HG02840 (cell line): ENCODE measurements around the gene OXCT2.
"Not testable (repeated sequence)": the region's sequence is repeated elsewhere in the genome, so short reads cannot be mapped to it uniquely, and the experiment has no call there.

Experiments used
- ATAC-seq: cut with Tn5 transposase; IDR thresholded peaks from one replicate; pipeline ENCODE4 v1.9.1; 2021; ENCODE audit warnings: mild to moderate bottlenecking, moderate library complexity, moderate number of reproducible peaks; ENCODE audit not compliant: unreplicated experiment, low FRiP score

OXCT2 gene

GRCh38 chr1:39787964-39788363, 16.8 kb upstream of the OXCT2 start:
- not testable (repeated sequence) for ATAC-seq

DNA sequence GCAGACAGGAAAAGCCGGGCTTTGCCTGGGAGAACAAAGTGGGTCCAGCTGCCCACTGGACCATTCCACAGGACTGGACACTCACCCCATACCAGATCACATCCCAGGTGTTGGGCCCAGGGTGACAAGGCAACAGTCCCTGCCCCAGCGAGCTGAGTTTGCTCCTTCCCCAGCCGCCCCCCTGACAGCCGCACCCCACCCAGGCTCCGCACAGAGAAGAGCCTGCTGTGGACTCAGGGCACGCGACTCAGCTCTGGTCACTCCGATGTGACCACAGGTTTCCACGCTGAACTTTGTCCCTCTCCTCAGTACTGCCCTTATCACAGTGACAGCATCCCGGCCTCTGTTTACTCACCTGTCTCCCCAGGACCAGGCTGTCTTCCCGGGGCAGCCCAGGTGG, 16.3 kb upstream of the OXCT2 start:
- ATAC-seq: no peak

- ATAC-seq: not testable (repeated sequence)
These were observed 15.9 kb upstream of the OXCT2 start for GRCh38 chr1:39787108-39787375.

GRCh38 chr1:39786303-39787107, 15.4 kb upstream of the OXCT2 start:
- ATAC-seq: not testable (repeated sequence)

GRCh38 chr1:39782685-39783084, 11.5 kb upstream of the OXCT2 start:
- not testable (repeated sequence) for ATAC-seq

- ATAC-seq: no peak
These were observed 11.0 kb upstream of the OXCT2 start for GRCh38 chr1:39782103-39782502.

DNA sequence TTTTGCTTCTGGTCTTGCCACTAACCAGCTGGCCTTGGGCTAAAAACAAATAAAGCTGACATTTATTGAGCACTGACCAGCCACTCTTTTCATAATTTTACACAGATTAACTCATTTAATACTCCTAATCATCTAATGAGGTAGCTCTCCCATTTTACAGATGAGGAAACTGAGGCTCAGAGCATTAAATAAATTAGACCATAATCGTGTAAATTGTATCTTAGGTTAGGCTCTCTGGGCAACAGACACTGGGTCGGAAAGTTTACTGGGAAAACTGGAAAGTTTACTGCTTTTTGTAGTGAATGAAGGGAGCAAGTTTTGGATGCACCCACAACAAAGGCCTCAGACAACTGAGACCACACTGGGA, 10.2 kb upstream of the OXCT2 start:
- ATAC-seq: no peak

DNA sequence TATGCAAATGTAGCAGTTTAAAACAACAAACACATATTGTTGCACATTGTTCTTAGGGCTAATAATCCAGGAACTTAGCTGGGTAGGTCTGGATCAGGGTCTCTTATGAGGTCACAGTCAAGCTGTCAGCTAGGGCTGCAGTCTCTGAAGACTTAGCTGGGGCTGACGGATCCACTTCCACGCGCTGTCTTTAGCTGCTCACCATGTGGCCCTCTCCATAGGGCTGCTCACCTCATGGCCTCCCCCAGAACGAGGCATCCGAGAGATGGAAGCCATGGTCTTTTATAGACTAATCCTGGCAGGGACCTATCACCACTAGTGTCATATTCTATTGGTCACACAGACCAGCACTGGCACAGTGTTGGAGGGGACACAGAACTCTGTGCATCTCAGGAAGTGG, 8.7 kb upstream of the OXCT2 start:
- no peak for ATAC-seq

DNA sequence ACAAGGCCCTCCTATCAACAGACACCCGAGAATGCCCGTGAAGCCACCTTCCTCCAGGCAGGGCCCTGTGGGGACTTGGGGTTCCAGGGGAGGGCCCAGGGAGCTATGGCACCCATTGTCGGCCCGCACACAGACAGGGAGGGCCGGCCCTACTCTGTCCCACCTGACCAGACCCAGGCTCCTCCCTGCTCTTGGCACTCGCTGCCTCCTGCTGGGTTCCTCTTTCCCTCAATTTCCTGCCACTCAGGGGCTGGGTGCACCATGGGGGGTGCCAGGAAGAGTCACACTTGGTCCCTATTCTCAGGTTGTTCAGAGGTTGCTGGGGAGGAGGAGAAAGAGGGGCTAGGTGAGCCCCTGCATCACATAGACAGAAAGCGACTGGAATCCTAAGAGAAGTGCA, 8.0 kb upstream of the OXCT2 start:
- no peak for ATAC-seq

- not testable (repeated sequence) for ATAC-seq
These were observed 7.4 kb upstream of the OXCT2 start for GRCh38 chr1:39778463-39779099.

- ATAC-seq: not testable (repeated sequence)
These were observed 6.7 kb upstream of the OXCT2 start for GRCh38 chr1:39777896-39778295.

DNA sequence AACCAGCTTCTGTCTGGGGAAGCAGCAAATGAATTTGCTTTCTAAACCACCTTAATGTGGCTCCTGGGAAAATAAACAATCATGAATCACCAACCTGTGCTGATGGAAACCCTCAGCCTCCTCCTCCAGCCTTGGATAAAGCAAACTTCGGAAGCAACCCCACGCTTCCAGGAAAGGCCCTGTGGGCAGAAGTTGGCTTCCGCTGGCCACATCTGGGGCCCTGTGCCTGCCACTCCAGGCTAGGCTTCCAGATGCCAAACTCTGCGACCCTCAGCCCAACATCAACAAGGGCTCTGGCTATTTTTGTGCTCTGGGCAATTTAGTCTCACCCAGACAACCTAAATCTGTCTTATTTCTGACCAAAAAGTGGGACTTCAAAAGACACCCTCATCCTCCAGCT, 6.2 kb upstream of the OXCT2 start:
- no peak for ATAC-seq

GRCh38 chr1:39776886-39777285, 5.7 kb upstream of the OXCT2 start:
- no peak for ATAC-seq

- no peak for ATAC-seq
These were observed 5.2 kb upstream of the OXCT2 start for GRCh38 chr1:39776400-39776713.

GRCh38 chr1:39775676-39776399, 4.7 kb upstream of the OXCT2 start:
- ATAC-seq: not testable (repeated sequence)

- ATAC-seq: not testable (repeated sequence)
These were observed 4.0 kb upstream of the OXCT2 start for GRCh38 chr1:39775141-39775540.

DNA sequence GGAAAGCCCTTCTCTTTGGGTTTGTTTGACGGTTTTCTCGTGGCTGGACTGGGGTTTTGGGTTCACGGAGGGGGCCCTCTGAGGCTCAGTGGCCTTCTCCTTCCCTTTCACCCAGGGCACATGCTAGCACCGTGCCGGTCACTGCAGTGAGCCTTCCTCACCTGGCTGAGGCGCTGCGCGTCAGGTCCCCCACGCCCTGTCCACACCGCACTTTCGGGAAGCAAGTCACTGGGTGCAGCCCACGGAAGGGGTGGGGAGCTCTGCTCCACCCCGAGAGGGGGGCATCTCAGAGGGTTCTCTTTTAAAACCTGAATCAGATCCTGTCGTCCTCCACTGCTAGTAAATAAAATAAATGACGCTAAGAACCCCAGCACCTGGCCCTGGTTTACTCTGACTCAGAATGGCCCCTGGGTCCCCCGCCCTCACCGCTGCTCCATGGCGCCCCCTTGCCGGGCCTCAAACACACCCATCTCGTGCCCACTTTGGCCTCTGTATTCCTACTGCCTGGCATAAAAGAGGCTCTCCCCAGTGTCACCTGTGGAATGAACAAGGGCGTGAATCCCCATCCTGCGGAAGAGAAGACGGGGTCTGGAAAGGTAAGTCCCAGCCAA, 2.3 kb upstream of the OXCT2 start:
- ATAC-seq: not testable (repeated sequence)

DNA sequence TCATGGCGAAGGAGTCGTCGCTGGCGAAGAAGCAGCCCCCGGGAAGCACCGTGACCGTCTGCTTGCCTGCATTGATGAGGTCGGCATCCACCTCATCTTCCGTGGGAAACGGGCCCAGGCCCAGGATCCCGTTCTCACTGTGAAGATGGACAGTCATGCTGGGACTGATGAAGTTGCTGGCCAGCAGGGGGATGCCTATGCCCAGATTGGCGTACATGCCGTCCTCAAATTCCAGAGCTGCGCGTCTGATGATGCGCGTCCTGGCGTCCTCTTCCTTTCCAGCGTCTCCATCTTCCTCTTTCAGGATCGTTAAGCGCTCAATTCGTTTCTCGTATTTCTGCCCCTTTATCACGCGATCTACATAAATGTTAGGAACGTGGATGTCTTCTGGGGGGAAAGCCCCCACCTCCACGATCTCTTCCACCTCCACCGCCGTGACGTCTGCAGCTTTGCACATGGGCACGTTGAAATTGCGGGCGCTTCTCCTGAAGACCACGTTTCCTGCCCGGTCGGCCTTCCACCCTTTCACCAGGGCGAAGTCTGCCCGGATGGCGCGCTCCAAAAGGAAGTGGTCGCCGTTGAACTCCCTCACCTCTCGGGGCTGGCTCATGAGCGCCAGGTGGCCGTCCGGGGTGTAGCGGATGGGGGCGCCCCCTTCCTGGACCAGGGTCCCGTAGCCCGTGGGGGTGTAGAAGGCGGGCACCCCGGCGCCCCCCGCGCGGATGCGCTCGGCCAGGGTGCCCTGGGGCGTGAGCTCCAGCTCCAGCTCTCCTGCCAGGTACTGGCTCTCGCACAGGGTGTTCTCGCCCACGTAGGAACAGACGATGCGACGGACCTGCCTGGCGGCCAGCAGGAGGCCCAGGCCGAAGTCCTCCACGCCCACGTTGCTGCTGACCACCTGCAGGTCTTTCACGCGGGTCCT, 787 bp downstream of the OXCT2 start:
- not testable (repeated sequence) for ATAC-seq

GRCh38 chr1:39769502-39769901, 1.6 kb downstream of the OXCT2 start:
- ATAC-seq: not testable (repeated sequence)

- ATAC-seq: not testable (repeated sequence)
These were observed 4.7 kb downstream of the OXCT2 start for GRCh38 chr1:39766466-39766865.
